H9 (cell line): Measurements from ENCODE around the gene NFU1. TPM values are rescaled to one million over a fixed set of nuclear protein-coding genes. Genes with fewer than 3 reads are reported as not detected.

Source experiments
- DNase-seq: peaks from one replicate; pipeline ENCODE4 v3.0.0-alpha.2; 2017
- H2AFZ ChIP-seq: one replicate; pipeline ENCODE4 v1.6.1; 2013; ENCODE audit warnings: mild to moderate bottlenecking, low read length, control low read depth, moderate library complexity
- H2AK5ac ChIP-seq: 2 replicates; pipeline ENCODE4 v1.6.1; 2013; ENCODE audit warnings: low read length, control low read depth, mixed read lengths; ENCODE audit not compliant: insufficient read length
- H2BK120ac ChIP-seq: one replicate; pipeline ENCODE4 v1.6.1; 2013; ENCODE audit warnings: low read depth, mild to moderate bottlenecking, low read length, control low read depth, inconsistent platforms; ENCODE audit not compliant: poor library complexity, severe bottlenecking
- H2BK12ac ChIP-seq: 2 replicates; pipeline ENCODE4 v1.6.1; 2013; ENCODE audit warnings: low read length, control low read depth, mixed read lengths, low read depth; ENCODE audit not compliant: insufficient read length
- H2BK15ac ChIP-seq: 2 replicates; pipeline ENCODE4 v1.6.1; 2013; ENCODE audit warnings: low read depth, low read length, control low read depth
- H2BK20ac ChIP-seq: one replicate; pipeline ENCODE4 v1.6.1; 2013; ENCODE audit warnings: low read depth, mild to moderate bottlenecking, low read length, control low read depth, inconsistent platforms; ENCODE audit not compliant: poor library complexity, severe bottlenecking
- H2BK5ac ChIP-seq: 2 replicates; pipeline ENCODE4 v1.6.1; 2013; ENCODE audit warnings: low read length, control low read depth, mixed read lengths; ENCODE audit not compliant: insufficient read length
- H3K14ac ChIP-seq: 2 replicates; pipeline ENCODE4 v1.6.1; 2013; ENCODE audit warnings: low read length, control low read depth; ENCODE audit not compliant: insufficient read depth
- H3K18ac ChIP-seq: 2 replicates; pipeline ENCODE4 v1.6.1; 2013; ENCODE audit warnings: low read depth, mild to moderate bottlenecking, mixed read lengths, low read length, control low read depth; ENCODE audit not compliant: insufficient read length
- H3K23ac ChIP-seq: 2 replicates; pipeline ENCODE4 v1.6.1; 2013; ENCODE audit warnings: low read length, control low read depth, mixed read lengths, low read depth; ENCODE audit not compliant: insufficient read length
- H3K23me2 ChIP-seq: 2 replicates; pipeline ENCODE4 v1.6.1; 2013; ENCODE audit warnings: low read depth, mild to moderate bottlenecking, mixed read lengths, low read length, control low read depth; ENCODE audit not compliant: insufficient read length, poor library complexity, severe bottlenecking
- H3K27ac ChIP-seq: 2 replicates; pipeline ENCODE4 v1.5.1; 2013; ENCODE audit warnings: low read length, control low read depth, mixed read lengths, low read depth; ENCODE audit not compliant: insufficient read length
- H3K27me3 ChIP-seq: 2 replicates; pipeline ENCODE4 v1.6.1; 2013; ENCODE audit warnings: low read length, control low read depth, inconsistent platforms; ENCODE audit not compliant: insufficient read depth
- H3K4ac ChIP-seq: 2 replicates; pipeline ENCODE4 v1.6.1; 2013; ENCODE audit warnings: low read depth, mild to moderate bottlenecking, control low read depth, inconsistent platforms, low read length, moderate library complexity
- H3K4me1 ChIP-seq: 2 replicates; pipeline ENCODE4 v1.6.1; 2013; ENCODE audit warnings: low read length, control low read depth, inconsistent platforms; ENCODE audit not compliant: insufficient read depth
- H3K4me2 ChIP-seq: 2 replicates; pipeline ENCODE4 v1.6.1; 2013; ENCODE audit warnings: low read length, control low read depth, mixed read lengths; ENCODE audit not compliant: insufficient read length, insufficient read depth
- H3K56ac ChIP-seq: 2 replicates; pipeline ENCODE4 v1.6.1; 2013; ENCODE audit warnings: low read depth, mild to moderate bottlenecking, mixed read lengths, low read length, control low read depth; ENCODE audit not compliant: insufficient read length
- H3K79me1 ChIP-seq: 2 replicates; pipeline ENCODE4 v1.6.1; 2013; ENCODE audit warnings: low read depth, mild to moderate bottlenecking, moderate library complexity, low read length, control low read depth, inconsistent platforms; ENCODE audit not compliant: insufficient read depth, poor library complexity, severe bottlenecking
- H3K79me2 ChIP-seq: 2 replicates; pipeline ENCODE4 v1.6.1; 2013; ENCODE audit warnings: low read length, control low read depth, inconsistent platforms; ENCODE audit not compliant: insufficient read depth
- H3K9ac ChIP-seq: 2 replicates; pipeline ENCODE4 v1.6.1; 2013; ENCODE audit warnings: low read length, control low read depth, mixed read lengths; ENCODE audit not compliant: insufficient read length; ENCODE audit errors: extremely low read depth
- H3K9me3 ChIP-seq: one replicate; pipeline ENCODE4 v1.6.1; 2013; ENCODE audit warnings: low read depth, low read length, inconsistent platforms; ENCODE audit not compliant: control insufficient read depth
- H3T11ph ChIP-seq: one replicate; pipeline ENCODE4 v1.6.1; 2013; ENCODE audit warnings: mild to moderate bottlenecking, low read length, control low read depth, inconsistent platforms
- H4K20me1 ChIP-seq: one replicate; pipeline ENCODE4 v1.6.1; 2013; ENCODE audit not compliant: control insufficient read depth, insufficient read length, insufficient read depth
- H4K5ac ChIP-seq: 2 replicates; pipeline ENCODE4 v1.6.1; 2013; ENCODE audit warnings: low read depth, mild to moderate bottlenecking, mixed read lengths, low read length, control low read depth; ENCODE audit not compliant: insufficient read length
- H4K8ac ChIP-seq: replicated peaks from 2 replicates; pipeline ENCODE4 v1.6.1; 2013; ENCODE audit warnings: low read length, control low read depth, mixed read lengths, low read depth; ENCODE audit not compliant: insufficient read length
- H4K91ac ChIP-seq: 2 replicates; pipeline ENCODE4 v1.6.1; 2013; ENCODE audit warnings: low read depth, mild to moderate bottlenecking, moderate library complexity, mixed read lengths, low read length, control low read depth; ENCODE audit not compliant: insufficient read length
- H3K27ac Mint-ChIP-seq, 3 experiments: 2 replicates in 2 of 3; 3 replicates in 1 of 3; pipeline ENCODE4 v1.8.0; 2020 to 2021; ENCODE audit warnings: mixed read lengths in 3 of 3, mild to moderate bottlenecking in 1 of 3, moderate library complexity in 1 of 3
- H3K27me3 Mint-ChIP-seq: 2 replicates; pipeline ENCODE4 v1.8.0; 2021; ENCODE audit warnings: low read depth, mild to moderate bottlenecking, moderate library complexity, mixed read lengths
- H3K36me3 Mint-ChIP-seq, 3 experiments: 2 replicates in 2 of 3; 3 replicates in 1 of 3; pipeline ENCODE4 v1.8.0; 2020 to 2021; ENCODE audit warnings: low read depth in 3 of 3, mixed read lengths in 3 of 3; ENCODE audit not compliant: insufficient read depth in 1 of 3
- H3K4me1 Mint-ChIP-seq, 2 experiments: 2 replicates each; pipeline ENCODE4 v1.8.0; 2020; ENCODE audit warnings: mixed read lengths in 2 of 2
- H3K4me3 Mint-ChIP-seq, 2 experiments: 2 replicates in 1 of 2; 3 replicates in 1 of 2; pipeline ENCODE4 v1.8.0; 2020 to 2021; ENCODE audit warnings: mild to moderate bottlenecking in 2 of 2, mixed read lengths in 2 of 2, moderate library complexity in 1 of 2
- H3K9me3 Mint-ChIP-seq, 2 experiments: 2 replicates in 1 of 2; 3 replicates in 1 of 2; pipeline ENCODE4 v1.8.0; 2020; ENCODE audit warnings: mild to moderate bottlenecking in 2 of 2, mixed read lengths in 2 of 2, moderate library complexity in 1 of 2
- WGBS: extraction: QIAGEN DNeasy Blood & Tissue Kit; methylation state at CpG from one replicate; pipeline ENCODE4 v1.1.7; 2013; ENCODE audit warnings: missing lambda C conversion rate, low lambda C conversion rate, mixed read lengths; ENCODE audit not compliant: insufficient read length; ENCODE audit errors: extremely low coverage; 5-methylcytosine and 5-hydroxymethylcytosine counted together
- total RNA-seq: library from RNA; stranded (reverse); gene quantifications from 2 replicates; pipeline ENCODE4 v1.2.1, GENCODE V29; 2021
- TF ChIP-seq, protein P1 (sequence below): fragments of 200-600 bp; sonication (generic); conservative IDR thresholded peaks from 3 replicates; pipeline ENCODE4 v1.8.0; 2021; ENCODE audit warnings: antibody characterized with exemption, mild to moderate bottlenecking

NFU1 gene
- total RNA-seq, 1 experiment from 2014 or later = 61.4 TPM

DNA sequence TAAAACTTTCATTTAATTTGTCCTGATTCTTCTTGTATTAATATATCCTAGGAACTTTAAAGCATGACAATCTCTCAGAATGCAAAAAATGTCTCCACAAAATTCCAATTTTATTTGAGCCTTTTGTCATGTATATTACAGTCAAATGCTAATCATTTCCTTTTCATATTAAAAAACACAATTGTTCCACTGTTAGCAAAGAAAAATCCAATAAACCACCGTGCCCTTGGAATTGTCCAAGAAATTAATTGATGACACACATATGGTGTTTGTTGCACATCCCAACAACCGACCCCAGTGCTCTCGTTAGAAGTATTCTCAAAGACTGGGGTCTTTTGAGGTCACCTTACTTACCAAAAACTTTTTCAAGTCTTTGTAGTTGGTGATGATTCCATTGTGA is 78.3 kb downstream of the NFU1 start:
- WGBS = no CpG with 5 or more reads among the region's 3 CpGs
- H3K9ac ChIP-seq = no peak overlapping the region
- Mint-ChIP-seq H3K4me1 (peaks cover 25 to 32% of the 10 kb centered on the region in 2 experiments), H3K9me3 (no peaks in the 10 kb centered on the region), H3K27me3 (no peaks in the 10 kb centered on the region), H3K4me3 (no peak overlapping the region), H3K36me3 (peaks cover 45 to 82% (median 69%) of the 10 kb centered on the region in 3 experiments), H3K27ac (peak overlapping the region; percentile 22 to 94 (median 74); a peak in 4 of 7 replicates)
- no peak overlapping the region for H2AK5ac ChIP-seq
- no peak overlapping the region for H2AFZ ChIP-seq
- TF ChIP-seq, protein P1, sequence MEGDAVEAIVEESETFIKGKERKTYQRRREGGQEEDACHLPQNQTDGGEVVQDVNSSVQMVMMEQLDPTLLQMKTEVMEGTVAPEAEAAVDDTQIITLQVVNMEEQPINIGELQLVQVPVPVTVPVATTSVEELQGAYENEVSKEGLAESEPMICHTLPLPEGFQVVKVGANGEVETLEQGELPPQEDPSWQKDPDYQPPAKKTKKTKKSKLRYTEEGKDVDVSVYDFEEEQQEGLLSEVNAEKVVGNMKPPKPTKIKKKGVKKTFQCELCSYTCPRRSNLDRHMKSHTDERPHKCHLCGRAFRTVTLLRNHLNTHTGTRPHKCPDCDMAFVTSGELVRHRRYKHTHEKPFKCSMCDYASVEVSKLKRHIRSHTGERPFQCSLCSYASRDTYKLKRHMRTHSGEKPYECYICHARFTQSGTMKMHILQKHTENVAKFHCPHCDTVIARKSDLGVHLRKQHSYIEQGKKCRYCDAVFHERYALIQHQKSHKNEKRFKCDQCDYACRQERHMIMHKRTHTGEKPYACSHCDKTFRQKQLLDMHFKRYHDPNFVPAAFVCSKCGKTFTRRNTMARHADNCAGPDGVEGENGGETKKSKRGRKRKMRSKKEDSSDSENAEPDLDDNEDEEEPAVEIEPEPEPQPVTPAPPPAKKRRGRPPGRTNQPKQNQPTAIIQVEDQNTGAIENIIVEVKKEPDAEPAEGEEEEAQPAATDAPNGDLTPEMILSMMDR = no peak
- no peaks in the 10 kb centered on the region for H3K9me3 ChIP-seq
- H2BK20ac ChIP-seq = no peak overlapping the region
- H3K23me2 ChIP-seq = no peaks in the 10 kb centered on the region
- H4K8ac ChIP-seq = no peak overlapping the region
- no peak overlapping the region for H3K23ac ChIP-seq
- no peak overlapping the region for H3K18ac ChIP-seq
- no peak overlapping the region for H3T11ph ChIP-seq
- H2BK12ac ChIP-seq = no peak overlapping the region
- no peak overlapping the region for H2BK120ac ChIP-seq
- peaks cover 4% of the 10 kb centered on the region; the same call in 1 of the 2 replicates for H3K4me1 ChIP-seq
- no peak overlapping the region for H3K56ac ChIP-seq
- no peaks in the 10 kb centered on the region for H3K79me1 ChIP-seq
- no peaks in the 10 kb centered on the region for H4K20me1 ChIP-seq
- H3K27ac ChIP-seq = peak overlapping the region; percentile 82
- no peak overlapping the region for H4K5ac ChIP-seq
- no peaks in the 10 kb centered on the region for H3K27me3 ChIP-seq
- no peak overlapping the region for H3K4ac ChIP-seq
- DNase-seq = no peak
- no peak overlapping the region for H2BK15ac ChIP-seq
- H3K4me2 ChIP-seq = peak overlapping the region; percentile 43
- H2BK5ac ChIP-seq = no peak overlapping the region
- H3K79me2 ChIP-seq = no peaks in the 10 kb centered on the region
- no peak overlapping the region for H3K14ac ChIP-seq
- H4K91ac ChIP-seq = no peak overlapping the region
